NB4 (cell line): Measurements from ENCODE around the gene KBTBD3.
A peak's percentile ranks its signal among the peaks of the same experiment; 100 is the strongest.
"Not testable (repeated sequence)": the region's sequence is repeated elsewhere in the genome, so short reads cannot be mapped to it uniquely, and the experiment has no call there.

Experiments used
- DNase-seq: peaks from one replicate; pipeline ENCODE4 v3.0.0; 2010; ENCODE audit warnings: low read depth
- H3K4me3 ChIP-seq: one replicate; pipeline ENCODE4 v1.5.1; 2011; ENCODE audit warnings: mild to moderate bottlenecking, low read depth, low read length, moderate library complexity
- MYC ChIP-seq: IDR thresholded peaks from 2 replicates; pipeline ENCODE4 v1.6.1; 2011; ENCODE audit warnings: low read depth, low read length
- POLR2A ChIP-seq: IDR thresholded peaks from 2 replicates; pipeline ENCODE4 v1.6.1; 2011; ENCODE audit warnings: mild to moderate bottlenecking; ENCODE audit not compliant: insufficient read length; ENCODE audit errors: extremely low read depth
- TF ChIP-seq, protein P1 (sequence below): IDR thresholded peaks from one replicate; pipeline ENCODE4 v1.5.1; 2012; ENCODE audit warnings: low read depth, low read length
- TF ChIP-seq, protein P2 (sequence below): IDR thresholded peaks from 2 replicates; pipeline ENCODE4 v1.6.1; 2011; ENCODE audit warnings: low read depth, low read length

KBTBD3 gene

DNA sequence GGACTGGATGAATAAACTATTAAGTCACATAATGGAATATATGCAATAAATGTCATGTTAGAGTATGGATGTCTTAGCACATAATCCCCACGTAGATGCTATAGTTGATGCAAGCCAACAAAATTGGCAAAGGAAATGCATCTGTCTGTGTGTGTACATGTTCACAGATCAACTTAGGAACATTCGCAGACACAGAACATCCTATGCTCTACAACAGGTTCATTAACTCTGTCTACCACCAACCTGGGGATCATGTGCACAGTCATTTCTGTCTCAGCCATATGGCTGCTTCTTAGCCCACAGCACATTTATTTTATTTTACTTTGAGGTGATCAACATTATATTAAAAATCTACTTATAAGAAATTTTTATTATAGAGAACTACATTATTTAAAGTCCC, 60.1 kb downstream of the KBTBD3 start:
- no peak for DNase-seq
- TF ChIP-seq POLR2A (no peak), MYC (no peak)
- TF ChIP-seq, protein P1, sequence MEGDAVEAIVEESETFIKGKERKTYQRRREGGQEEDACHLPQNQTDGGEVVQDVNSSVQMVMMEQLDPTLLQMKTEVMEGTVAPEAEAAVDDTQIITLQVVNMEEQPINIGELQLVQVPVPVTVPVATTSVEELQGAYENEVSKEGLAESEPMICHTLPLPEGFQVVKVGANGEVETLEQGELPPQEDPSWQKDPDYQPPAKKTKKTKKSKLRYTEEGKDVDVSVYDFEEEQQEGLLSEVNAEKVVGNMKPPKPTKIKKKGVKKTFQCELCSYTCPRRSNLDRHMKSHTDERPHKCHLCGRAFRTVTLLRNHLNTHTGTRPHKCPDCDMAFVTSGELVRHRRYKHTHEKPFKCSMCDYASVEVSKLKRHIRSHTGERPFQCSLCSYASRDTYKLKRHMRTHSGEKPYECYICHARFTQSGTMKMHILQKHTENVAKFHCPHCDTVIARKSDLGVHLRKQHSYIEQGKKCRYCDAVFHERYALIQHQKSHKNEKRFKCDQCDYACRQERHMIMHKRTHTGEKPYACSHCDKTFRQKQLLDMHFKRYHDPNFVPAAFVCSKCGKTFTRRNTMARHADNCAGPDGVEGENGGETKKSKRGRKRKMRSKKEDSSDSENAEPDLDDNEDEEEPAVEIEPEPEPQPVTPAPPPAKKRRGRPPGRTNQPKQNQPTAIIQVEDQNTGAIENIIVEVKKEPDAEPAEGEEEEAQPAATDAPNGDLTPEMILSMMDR: no peak
- TF ChIP-seq, protein P2, sequence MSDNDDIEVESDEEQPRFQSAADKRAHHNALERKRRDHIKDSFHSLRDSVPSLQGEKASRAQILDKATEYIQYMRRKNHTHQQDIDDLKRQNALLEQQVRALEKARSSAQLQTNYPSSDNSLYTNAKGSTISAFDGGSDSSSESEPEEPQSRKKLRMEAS: no peak
- H3K4me3 ChIP-seq: no peak overlapping the region

DNA sequence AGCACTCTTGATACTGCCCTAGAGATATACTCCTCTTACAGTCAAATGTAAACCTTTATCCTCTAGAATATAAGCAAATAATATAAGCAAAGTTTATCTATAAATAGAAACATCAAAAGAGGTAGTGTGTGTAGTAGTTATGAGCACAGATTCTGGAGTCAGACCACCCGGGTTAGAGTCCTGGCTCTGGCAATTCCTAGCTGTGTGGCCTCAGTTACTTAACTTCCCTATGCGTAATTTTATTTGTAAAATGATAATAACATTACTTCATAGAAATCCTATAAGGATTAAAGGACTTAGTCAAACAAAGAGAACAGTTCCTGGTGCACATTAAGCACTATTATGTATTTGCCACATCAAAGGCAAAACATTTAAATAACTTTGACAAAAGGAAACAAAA, 62.1 kb downstream of the KBTBD3 start:
- TF ChIP-seq POLR2A: no peak
- no peak for TF ChIP-seq MYC
- TF ChIP-seq, protein P1: no peak
- TF ChIP-seq, protein P2: no peak

DNA sequence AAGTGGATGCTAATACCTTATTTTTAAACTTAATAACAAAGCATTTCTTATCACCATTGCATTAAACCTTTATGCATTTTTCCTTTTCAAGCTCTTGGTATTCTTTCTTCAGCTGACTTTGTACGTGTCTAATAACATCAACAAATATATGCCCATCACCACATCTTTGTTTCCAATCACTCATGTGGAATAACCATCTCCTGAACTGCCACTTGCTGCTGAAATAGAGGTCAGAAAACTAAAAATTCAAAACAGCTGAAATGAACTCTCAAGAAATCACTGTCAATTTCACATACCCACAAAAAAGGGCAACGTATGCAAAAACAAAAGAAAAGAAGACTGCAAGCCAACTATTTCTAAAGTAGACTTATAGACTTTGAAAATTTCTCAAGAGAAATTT, 62.5 kb downstream of the KBTBD3 start:
- TF ChIP-seq, protein P1: no peak
- TF ChIP-seq MYC: no peak
- TF ChIP-seq, protein P2: no peak
- no peak for TF ChIP-seq POLR2A
- DNase-seq: no peak
- H3K4me3 ChIP-seq: no peak overlapping the region

More for the DNA sequence above, 62.1 kb downstream of the KBTBD3 start:
- DNase-seq: no peak
- H3K4me3 ChIP-seq: no peak overlapping the region

DNA sequence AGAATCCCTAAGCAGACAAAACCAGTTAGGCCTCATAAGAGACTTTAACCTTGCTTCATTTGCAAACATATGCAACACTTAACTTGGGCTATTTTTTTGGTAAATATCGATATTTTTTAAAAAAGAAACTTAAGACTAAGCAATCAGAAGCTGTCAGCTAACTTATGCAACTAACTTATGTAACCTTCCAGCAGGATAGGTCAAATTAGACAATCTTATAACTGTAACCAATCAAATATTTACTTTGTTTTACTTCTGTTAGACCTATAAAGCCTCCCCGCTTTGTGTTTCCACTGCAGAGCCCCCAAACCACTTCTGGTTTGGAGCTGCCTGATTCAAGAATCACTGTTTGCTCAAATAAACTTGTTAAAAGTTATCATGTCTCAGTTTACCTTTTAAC, 63.1 kb downstream of the KBTBD3 start:
- DNase-seq: no peak
- no peak overlapping the region for H3K4me3 ChIP-seq
- TF ChIP-seq, protein P2: no peak
- TF ChIP-seq POLR2A (no peak), MYC (no peak)
- TF ChIP-seq, protein P1: no peak

DNA sequence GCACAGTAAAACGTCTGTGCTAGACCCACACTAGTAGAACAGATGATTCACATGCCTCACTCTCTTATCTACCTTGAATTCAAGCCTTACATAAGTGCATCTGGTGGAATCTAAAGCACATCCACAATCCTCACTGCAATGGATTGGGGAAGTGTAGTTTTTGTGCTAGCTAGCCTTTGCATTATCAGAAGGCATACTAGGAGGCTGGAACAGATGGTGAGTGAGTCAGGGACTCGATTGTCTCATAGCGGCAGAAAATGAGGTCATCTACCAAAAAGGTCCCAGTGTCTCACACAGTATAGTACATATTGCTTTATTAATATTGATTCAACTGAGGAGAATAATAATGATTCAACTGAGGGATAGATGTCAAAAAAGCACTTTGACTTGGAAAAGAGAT, 64.4 kb downstream of the KBTBD3 start:
- no peak overlapping the region for H3K4me3 ChIP-seq
- DNase-seq: peak; percentile 9
- TF ChIP-seq, protein P2: no peak
- TF ChIP-seq POLR2A (no peak), MYC (no peak)
- TF ChIP-seq, protein P1: no peak

DNA sequence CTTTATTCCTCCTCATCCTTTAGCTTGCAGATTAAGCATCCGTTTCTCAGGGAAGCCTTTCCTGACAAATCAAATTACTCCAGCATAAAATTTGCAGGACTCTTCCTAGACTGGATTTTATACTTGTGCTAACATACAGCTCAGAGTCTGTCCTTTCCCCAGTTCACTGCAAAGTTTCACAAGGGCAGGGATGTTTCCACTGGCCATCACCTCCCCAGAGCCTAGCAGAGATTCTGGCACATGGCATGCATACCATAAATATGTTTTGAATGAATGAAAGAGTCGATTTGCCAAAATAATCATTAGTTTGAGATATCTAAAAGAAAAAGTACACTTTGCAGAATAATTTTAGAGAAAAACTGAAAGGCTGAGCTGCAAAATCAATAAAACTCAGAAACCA, 65.7 kb downstream of the KBTBD3 start:
- no peak for DNase-seq
- TF ChIP-seq, protein P1: no peak
- no peak for TF ChIP-seq MYC
- TF ChIP-seq, protein P2: no peak
- TF ChIP-seq POLR2A: no peak
- H3K4me3 ChIP-seq: no peak overlapping the region

DNA sequence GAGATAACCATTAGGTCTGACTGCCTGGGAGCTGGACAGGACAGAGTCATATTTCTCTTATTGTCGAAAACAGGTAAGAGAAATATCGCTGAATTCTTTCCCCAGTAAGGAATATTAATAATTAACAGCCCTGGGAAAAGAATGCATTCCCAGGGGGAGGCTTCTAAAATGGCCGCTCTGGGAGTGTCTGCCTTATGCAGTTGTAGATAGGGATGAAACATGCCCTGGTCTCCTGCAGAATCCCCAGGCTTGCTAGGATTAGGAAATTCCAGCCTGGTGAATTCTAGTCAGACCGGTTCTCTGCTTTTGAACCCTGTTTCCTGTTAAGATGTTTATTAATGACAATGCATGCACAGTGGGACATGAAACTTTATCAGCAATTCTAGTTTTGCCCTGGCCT, 74.1 kb downstream of the KBTBD3 start:
- not testable (repeated sequence) for DNase-seq, H3K4me3 ChIP-seq
